ENCODE measurements around the gene DAB2IP.

DNA sequence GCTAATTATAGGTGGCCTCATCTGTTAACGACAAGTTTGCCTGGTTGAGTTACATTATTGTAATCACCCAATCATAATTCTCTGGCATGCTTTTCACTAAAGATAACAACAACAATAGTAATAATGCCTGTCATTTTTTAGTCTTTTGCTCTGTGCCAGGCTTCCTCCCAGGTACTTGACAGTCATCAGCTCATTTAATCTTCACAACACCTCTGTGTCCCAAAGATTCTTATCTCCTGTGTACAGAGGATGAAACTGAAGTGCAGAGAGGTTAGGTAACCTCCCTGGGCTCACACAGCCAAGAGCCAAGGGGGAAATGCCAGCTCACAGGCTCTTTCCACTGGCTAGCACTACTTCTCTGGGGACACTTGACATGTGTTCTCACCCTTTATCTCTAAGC, 77.5 kb downstream of the DAB2IP start:
- TF ChIP-seq, protein P1, sequence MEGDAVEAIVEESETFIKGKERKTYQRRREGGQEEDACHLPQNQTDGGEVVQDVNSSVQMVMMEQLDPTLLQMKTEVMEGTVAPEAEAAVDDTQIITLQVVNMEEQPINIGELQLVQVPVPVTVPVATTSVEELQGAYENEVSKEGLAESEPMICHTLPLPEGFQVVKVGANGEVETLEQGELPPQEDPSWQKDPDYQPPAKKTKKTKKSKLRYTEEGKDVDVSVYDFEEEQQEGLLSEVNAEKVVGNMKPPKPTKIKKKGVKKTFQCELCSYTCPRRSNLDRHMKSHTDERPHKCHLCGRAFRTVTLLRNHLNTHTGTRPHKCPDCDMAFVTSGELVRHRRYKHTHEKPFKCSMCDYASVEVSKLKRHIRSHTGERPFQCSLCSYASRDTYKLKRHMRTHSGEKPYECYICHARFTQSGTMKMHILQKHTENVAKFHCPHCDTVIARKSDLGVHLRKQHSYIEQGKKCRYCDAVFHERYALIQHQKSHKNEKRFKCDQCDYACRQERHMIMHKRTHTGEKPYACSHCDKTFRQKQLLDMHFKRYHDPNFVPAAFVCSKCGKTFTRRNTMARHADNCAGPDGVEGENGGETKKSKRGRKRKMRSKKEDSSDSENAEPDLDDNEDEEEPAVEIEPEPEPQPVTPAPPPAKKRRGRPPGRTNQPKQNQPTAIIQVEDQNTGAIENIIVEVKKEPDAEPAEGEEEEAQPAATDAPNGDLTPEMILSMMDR (IDR thresholded peaks at IDR 0.05) = no peak
- TF ChIP-seq CREB1 (CRISPR knock-in tag; IDR thresholded peaks at IDR 0.05) = no peak
- TF ChIP-seq ZNF423 (CRISPR knock-in tag; IDR thresholded peaks at IDR 0.05) = no peak
- TF ChIP-seq, protein P2, sequence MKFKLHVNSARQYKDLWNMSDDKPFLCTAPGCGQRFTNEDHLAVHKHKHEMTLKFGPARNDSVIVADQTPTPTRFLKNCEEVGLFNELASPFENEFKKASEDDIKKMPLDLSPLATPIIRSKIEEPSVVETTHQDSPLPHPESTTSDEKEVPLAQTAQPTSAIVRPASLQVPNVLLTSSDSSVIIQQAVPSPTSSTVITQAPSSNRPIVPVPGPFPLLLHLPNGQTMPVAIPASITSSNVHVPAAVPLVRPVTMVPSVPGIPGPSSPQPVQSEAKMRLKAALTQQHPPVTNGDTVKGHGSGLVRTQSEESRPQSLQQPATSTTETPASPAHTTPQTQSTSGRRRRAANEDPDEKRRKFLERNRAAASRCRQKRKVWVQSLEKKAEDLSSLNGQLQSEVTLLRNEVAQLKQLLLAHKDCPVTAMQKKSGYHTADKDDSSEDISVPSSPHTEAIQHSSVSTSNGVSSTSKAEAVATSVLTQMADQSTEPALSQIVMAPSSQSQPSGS (CRISPR knock-in tag; IDR thresholded peaks at IDR 0.05; ENCODE audit: borderline replicate concordance, low read depth) = no peak
- TF ChIP-seq, protein P3, sequence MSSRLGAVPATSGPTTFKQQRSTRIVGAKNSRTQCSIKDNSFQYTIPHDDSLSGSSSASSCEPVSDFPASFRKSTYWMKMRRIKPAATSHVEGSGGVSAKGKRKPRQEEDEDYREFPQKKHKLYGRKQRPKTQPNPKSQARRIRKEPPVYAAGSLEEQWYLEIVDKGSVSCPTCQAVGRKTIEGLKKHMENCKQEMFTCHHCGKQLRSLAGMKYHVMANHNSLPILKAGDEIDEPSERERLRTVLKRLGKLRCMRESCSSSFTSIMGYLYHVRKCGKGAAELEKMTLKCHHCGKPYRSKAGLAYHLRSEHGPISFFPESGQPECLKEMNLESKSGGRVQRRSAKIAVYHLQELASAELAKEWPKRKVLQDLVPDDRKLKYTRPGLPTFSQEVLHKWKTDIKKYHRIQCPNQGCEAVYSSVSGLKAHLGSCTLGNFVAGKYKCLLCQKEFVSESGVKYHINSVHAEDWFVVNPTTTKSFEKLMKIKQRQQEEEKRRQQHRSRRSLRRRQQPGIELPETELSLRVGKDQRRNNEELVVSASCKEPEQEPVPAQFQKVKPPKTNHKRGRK (CRISPR knock-in tag; IDR thresholded peaks at IDR 0.05; ENCODE audit: borderline replicate concordance) = no peak
- no peak for TF ChIP-seq JUN (CRISPR knock-in tag; IDR thresholded peaks at IDR 0.05)
- TF ChIP-seq ATF1 (CRISPR knock-in tag; IDR thresholded peaks at IDR 0.05) = no peak
- TF ChIP-seq, protein P4, sequence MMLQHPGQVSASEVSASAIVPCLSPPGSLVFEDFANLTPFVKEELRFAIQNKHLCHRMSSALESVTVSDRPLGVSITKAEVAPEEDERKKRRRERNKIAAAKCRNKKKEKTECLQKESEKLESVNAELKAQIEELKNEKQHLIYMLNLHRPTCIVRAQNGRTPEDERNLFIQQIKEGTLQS (CRISPR knock-in tag; conservative IDR thresholded peaks at IDR 0.05) = no peak
- no peak for TF ChIP-seq TP53 (CRISPR knock-in tag; IDR thresholded peaks at IDR 0.05)
